CD4-positive, alpha-beta T cell treated with Interleukin-6 for 4 hours (primary cell): ENCODE measurements around the gene SYTL3.
"Not testable (repeated sequence)": the region's sequence is repeated elsewhere in the genome, so short reads cannot be mapped to it uniquely, and the experiment has no call there.

Experiments used
- DNase-seq: peaks from one replicate; pipeline ENCODE4 v3.0.0-alpha.2; 2020; ENCODE audit warnings: mixed read lengths

The SYTL3 gene

GRCh38 chr6:158701268-158701667, 51.4 kb downstream of the SYTL3 start:
- not testable (repeated sequence) for DNase-seq

DNA sequence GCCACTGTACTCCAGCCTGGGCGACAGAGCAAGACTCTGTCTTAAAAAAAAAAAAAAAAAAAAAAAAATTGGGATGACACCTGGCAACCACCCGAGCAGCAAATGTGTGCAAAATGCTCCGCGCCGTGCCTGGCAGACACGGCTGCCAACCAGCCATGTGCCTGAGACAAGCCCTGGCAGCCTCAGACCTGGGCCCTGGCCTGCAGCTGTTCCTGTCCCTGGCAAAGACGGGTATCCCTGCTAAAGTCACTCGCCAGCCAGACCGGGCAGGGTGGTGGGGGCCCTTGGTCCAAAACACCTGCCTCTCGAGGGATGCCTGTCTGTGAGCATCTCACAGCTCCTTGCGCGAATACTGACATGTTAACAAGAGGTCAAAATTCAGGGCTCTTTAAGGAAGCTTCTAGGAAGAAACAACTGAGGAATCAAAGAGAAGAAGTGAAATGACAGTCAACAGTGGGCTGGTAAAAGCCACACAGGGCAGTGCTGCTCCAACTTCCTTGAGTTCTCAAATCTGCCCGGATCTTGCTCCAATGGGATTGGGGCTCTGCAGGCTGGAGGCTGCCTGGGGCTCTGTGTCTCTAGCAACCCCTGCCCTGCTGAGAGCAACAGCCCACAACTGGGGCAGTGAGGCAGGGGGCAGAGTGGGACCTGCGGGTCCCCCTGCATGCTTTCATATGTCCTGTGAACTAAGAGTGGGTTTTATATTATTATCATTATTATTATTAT, 53.4 kb downstream of the SYTL3 start:
- no peak for DNase-seq

DNA sequence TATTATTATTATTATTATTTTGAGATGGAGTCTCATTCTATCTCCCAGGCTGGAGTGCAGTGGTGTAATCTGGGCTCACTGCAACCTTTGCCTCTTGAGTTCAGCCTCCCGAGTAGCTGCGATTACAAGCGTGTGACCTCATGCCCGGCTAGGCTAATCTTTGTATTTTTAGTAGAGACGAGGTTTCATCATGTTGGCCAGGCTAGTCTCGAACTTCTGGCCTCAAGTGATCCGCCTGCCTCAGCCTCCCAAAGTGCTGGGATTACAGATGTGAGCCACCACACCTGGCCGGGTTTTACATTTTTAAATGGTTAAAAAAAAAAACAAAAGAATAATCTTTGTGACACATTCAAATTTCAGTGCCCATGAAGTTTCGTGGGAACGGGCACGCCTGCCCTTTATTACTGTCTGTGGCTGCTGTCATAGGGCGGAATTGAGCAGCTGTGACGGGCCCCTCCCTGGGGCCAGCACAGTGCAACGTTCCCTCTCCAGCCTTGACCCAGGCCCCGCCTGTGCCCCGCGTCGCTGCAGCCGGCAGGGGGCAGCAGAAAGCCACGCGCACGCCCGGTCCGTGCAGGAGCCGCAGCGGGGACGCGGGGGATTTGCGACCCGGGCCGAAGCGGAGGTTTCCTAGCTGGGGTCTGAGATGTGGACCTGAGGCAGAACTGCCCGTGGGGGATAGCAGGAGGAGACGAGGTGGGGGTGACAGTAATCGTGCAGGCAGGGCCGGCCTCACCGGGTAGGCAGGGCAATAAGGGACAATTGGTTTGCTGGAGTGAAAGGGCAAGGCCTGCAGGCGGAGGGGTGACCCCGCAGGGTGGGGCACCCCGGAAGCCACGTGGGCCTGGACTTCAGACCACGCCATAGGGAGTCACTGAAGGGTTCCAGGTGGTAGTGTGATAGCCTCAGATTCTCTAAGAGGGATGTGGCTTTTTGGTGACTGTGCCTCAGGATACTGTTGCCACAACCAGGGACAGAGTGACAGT, 54.3 kb downstream of the SYTL3 start:
- peak; percentile 85 for DNase-seq

- no peak for DNase-seq
These were observed 55.7 kb downstream of the SYTL3 start for GRCh38 chr6:158705386-158706126.

- no peak for DNase-seq
These were observed 56.6 kb downstream of the SYTL3 start for GRCh38 chr6:158706369-158706982.

- no peak for DNase-seq
These were observed 57.4 kb downstream of the SYTL3 start for GRCh38 chr6:158707120-158707820.

- no peak for DNase-seq
These were observed 58.0 kb downstream of the SYTL3 start for GRCh38 chr6:158707821-158708195.

GRCh38 chr6:158708239-158708638, 58.4 kb downstream of the SYTL3 start:
- no peak for DNase-seq

- no peak for DNase-seq
These were observed 60.0 kb downstream of the SYTL3 start for GRCh38 chr6:158709809-158710208.

- DNase-seq = no peak
These were observed 61.4 kb downstream of the SYTL3 start for GRCh38 chr6:158711264-158711663.

- DNase-seq = no peak
These were observed 63.6 kb downstream of the SYTL3 start for GRCh38 chr6:158713469-158713868.

- no peak for DNase-seq
These were observed 64.9 kb downstream of the SYTL3 start for GRCh38 chr6:158714706-158715105.

GRCh38 chr6:158715330-158716311, 65.8 kb downstream of the SYTL3 start:
- DNase-seq = no peak

GRCh38 chr6:158717341-158718330, 67.8 kb downstream of the SYTL3 start:
- DNase-seq = peak; percentile 11

GRCh38 chr6:158718461-158719046, 68.7 kb downstream of the SYTL3 start:
- DNase-seq = no peak

DNA sequence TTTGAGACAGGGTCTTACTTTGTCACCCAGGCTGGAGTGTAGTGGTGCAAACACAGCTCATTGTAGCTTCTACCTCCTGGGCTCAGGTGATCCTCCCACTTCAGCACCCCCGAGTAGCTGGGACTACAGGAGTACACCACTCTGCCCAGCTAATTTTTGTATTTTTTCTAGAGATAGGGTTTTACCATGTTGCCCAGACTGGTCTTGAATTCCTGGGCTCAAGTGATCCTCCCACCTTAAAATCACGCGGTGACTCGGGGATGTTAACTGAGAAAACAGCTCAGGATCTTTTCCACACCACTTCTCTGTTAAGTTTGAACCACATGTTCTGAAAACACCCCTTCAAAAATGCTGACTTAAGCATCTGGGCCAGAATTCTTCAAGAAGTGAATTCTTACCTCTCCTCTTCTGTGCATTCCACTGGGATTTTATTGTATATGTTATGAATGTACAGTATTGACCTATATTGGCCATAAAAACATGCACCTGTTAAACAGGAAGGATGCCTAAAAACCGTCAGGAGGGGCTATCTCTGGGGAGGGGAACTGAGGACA, 72.4 kb downstream of the SYTL3 start:
- no peak for DNase-seq

- DNase-seq = no peak
These were observed 75.8 kb downstream of the SYTL3 start for GRCh38 chr6:158725704-158726103.

DNA sequence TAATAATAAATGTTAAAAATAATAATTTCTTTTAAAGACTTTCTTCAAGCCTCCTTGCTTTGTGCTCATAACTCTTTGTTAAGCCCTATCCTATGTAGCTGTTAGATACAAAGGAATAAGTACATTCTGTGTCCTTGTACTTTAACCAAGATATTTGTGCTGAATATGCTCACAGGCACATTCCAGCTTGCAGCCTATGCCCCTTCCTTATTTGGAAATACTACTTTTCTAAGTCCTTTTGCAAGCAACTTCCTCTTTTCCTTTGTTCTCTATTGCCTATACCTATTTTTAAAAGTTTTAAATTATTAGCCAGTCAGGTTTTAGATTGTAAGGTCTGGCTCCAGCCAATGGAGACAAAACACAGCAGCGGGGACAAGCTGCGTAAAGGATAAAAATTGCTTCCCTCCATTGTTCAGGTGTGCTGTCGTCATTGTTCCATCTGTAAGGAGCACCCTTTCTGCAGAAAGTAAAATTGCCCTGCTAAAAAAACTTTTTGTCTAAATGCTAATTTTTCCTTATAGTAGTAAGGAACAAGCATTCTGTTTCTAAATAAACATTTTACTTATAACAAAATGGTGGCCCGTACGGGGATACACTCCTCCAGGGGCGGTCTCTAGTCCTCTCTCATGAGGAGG, 80.2 kb downstream of the SYTL3 start:
- no peak for DNase-seq
